Panc1 (cell line): ENCODE results near the gene ENTPD8.
A peak's percentile ranks its signal among the peaks of the same experiment; 100 is the strongest.

ENCODE experiments used
- POLR2AphosphoS5 ChIP-seq: IDR thresholded peaks from 2 replicates; pipeline ENCODE4 v1.6.1; 2012; ENCODE audit warnings: mild to moderate bottlenecking, low read depth, low read length, moderate library complexity
- SIN3A ChIP-seq: IDR thresholded peaks from 2 replicates; pipeline ENCODE4 v1.6.1; 2012; ENCODE audit warnings: low read depth, mild to moderate bottlenecking, low read length, moderate library complexity, borderline replicate concordance; ENCODE audit not compliant: insufficient read depth
- TCF7L2 ChIP-seq: IDR thresholded peaks from 2 replicates; pipeline ENCODE4 v1.6.1; 2011; ENCODE audit warnings: mild to moderate bottlenecking, low read depth, low read length, inconsistent platforms
- TF ChIP-seq, protein P1 (sequence below): fragments of 450-650 bp; IDR thresholded peaks from 2 replicates; pipeline ENCODE4 v1.5.1; 2017; ENCODE audit warnings: mild to moderate bottlenecking
- TF ChIP-seq, protein P2 (sequence below), 2 experiments: IDR thresholded peaks; 2 replicates each; pipeline ENCODE4 v1.6.1; 2011 to 2012; ENCODE audit warnings: low read depth in 2 of 2, control low read depth in 1 of 2, low read length in 1 of 2, mild to moderate bottlenecking in 1 of 2, moderate library complexity in 1 of 2; ENCODE audit not compliant: insufficient read depth in 1 of 2

DNA sequence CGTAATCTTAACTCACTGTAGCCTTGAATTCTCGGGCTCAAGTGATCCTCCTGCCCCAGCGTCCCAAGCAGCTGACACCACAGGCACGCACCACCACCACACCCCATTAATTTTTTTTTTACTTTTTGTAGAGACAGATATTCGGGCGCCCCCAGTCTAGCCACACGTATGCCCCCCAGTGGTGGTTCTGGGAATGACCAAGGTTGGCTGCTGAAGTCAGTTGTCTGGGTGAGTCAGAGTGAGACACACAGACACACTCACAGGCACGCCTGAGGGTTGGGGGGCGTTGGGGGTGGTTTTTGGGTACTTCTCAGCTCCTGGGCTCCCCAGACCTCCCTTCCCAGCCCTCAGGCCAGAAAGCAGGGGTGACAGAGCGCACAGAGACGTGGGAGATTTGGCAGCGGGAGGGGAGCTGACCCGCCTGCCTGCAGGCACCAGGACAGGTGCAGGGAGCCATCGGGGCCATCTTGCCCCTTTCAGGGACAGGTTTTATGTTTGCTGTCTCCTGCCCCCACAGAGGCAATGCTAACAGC is 4.2 kb upstream of the ENTPD8 start:
- TF ChIP-seq, protein P1, sequence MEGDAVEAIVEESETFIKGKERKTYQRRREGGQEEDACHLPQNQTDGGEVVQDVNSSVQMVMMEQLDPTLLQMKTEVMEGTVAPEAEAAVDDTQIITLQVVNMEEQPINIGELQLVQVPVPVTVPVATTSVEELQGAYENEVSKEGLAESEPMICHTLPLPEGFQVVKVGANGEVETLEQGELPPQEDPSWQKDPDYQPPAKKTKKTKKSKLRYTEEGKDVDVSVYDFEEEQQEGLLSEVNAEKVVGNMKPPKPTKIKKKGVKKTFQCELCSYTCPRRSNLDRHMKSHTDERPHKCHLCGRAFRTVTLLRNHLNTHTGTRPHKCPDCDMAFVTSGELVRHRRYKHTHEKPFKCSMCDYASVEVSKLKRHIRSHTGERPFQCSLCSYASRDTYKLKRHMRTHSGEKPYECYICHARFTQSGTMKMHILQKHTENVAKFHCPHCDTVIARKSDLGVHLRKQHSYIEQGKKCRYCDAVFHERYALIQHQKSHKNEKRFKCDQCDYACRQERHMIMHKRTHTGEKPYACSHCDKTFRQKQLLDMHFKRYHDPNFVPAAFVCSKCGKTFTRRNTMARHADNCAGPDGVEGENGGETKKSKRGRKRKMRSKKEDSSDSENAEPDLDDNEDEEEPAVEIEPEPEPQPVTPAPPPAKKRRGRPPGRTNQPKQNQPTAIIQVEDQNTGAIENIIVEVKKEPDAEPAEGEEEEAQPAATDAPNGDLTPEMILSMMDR, result peak; percentile 88
- TF ChIP-seq, protein P2, sequence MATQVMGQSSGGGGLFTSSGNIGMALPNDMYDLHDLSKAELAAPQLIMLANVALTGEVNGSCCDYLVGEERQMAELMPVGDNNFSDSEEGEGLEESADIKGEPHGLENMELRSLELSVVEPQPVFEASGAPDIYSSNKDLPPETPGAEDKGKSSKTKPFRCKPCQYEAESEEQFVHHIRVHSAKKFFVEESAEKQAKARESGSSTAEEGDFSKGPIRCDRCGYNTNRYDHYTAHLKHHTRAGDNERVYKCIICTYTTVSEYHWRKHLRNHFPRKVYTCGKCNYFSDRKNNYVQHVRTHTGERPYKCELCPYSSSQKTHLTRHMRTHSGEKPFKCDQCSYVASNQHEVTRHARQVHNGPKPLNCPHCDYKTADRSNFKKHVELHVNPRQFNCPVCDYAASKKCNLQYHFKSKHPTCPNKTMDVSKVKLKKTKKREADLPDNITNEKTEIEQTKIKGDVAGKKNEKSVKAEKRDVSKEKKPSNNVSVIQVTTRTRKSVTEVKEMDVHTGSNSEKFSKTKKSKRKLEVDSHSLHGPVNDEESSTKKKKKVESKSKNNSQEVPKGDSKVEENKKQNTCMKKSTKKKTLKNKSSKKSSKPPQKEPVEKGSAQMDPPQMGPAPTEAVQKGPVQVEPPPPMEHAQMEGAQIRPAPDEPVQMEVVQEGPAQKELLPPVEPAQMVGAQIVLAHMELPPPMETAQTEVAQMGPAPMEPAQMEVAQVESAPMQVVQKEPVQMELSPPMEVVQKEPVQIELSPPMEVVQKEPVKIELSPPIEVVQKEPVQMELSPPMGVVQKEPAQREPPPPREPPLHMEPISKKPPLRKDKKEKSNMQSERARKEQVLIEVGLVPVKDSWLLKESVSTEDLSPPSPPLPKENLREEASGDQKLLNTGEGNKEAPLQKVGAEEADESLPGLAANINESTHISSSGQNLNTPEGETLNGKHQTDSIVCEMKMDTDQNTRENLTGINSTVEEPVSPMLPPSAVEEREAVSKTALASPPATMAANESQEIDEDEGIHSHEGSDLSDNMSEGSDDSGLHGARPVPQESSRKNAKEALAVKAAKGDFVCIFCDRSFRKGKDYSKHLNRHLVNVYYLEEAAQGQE (IDR thresholded peaks at IDR 0.05; ENCODE audit: insufficient read depth in 1 of 2, low read depth in 2 of 2, low read length in 1 of 2), result no peak
- TF ChIP-seq TCF7L2, result no peak
- TF ChIP-seq POLR2AphosphoS5, result no peak
- no peak for TF ChIP-seq SIN3A
